ENCODE data around the gene LLGL1.
"Not testable (repeated sequence)": the region's sequence is repeated elsewhere in the genome, so short reads cannot be mapped to it uniquely, and the experiment has no call there.

Gene LLGL1

DNA sequence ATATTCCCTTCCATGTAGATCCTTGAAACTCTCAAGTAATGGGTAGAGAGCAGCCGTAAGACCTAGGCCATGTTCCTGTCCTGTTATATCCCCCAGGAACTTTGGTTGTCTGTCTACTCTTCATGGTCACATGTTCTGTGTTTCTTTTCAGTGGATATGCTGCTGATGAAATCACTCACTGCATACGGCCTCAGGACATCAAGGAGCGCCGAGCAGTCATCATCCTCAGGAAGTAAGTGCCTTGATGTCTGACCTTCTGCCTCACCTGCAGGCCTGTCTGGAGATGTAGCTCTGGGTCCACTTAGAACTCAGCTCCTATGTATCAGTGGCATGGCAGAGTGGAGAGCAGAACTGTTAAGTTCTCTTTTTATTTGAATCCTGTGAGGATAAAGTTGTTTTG is 30.6 kb upstream of the LLGL1 start:
- no peak for DNase-seq (ENCODE audit: low spot score)

DNA sequence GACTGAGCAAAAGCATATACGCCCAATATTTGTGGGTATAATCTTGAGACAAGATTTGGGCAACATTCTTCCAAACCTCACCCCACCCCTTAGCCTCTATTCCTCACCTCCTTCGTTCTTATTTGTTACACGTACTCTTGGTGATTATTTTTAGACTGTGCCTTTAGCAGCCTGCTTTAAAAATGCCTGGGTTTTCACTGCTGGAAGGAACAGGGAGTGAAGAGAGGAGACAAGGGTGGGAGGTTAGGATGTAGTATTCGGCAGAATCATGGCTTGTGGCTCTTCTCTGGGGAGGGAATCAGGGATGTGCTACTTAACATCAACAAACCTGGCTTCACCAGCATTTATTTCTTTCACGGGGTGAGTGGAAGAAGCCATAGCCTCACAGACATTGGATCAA is 30.2 kb upstream of the LLGL1 start:
- DNase-seq (ENCODE audit: low spot score) = no peak

DNA sequence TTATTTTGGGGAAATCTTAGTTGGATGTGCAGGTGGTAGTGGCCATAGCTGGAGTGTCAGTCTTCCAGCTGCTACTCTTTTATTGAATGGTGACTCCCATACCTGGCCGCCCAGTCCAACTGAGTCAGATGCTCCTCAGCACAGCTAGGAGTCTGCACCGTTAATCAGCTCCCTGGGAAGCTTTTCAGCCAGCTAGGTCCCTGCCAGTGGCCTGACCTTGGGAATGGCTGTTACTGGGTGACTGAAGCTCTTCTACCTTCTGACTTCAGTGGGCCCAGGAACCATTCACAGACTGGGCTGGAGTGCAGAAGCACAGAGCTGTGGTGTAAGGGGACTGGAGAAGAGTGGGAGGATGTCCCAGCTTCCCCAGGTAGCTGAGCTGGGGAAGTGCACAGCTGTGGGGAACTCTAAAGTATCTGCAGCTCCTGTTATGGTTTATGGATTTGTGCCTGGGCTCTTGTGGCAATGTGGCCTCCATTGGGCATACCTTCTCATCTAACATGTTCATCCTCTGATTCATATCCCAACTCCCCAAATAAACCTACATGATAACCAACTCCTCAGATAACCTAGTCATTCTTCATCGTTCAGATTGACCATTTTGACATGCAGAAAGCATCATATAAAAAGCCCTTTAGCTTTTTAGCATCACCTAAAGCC is 27.8 kb upstream of the LLGL1 start:
- no peak for DNase-seq (ENCODE audit: low spot score)

- no peak for DNase-seq (ENCODE audit: low spot score)
Observed at GRCh38 chr17:18198530-18198929, 26.9 kb upstream of the LLGL1 start.

- DNase-seq (ENCODE audit: low spot score) = no peak
Observed at GRCh38 chr17:18201108-18201507, 24.3 kb upstream of the LLGL1 start.

DNA sequence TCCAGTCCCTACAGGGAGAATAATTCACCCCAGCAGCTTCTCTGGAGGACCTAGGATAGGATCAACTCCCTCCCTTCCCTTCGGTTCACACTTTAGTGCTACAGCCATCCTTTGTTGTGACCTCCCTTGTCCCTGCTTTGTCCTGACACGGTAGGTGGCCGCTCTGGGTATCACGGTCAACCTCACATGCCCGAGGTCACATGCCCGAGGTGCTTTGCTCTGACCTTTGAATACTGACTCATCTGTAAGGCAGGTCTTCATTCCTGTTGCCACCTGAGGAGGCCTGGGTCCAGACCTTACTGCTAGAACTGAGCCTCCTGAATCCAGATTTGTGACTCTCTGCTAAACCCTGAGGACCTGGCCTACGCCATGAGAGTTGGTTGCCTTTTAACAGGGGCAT is 22.1 kb upstream of the LLGL1 start:
- DNase-seq (ENCODE audit: low spot score) = no peak

GRCh38 chr17:18205861-18206260 is 19.6 kb upstream of the LLGL1 start:
- DNase-seq (ENCODE audit: low spot score) = no peak

DNA sequence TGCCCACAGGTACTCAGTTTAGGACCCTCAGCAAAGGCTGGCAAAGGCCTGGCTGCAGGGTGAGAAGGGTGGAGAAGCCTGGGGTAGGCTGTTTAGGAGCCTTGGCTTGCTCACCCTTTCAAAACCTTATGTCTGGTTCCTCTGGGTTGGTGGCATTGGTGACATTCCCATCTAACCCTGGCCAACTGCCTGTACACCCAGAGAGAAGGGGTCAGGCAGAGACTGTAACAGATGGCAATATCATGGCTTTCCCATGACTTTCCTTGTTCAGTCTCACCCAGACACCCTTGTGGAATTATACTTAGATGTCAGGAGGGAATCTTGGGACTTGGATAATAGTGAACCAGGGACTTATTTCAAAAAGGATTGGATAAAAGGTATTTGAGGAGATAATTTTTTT is 18.5 kb upstream of the LLGL1 start:
- DNase-seq (ENCODE audit: low spot score) = no peak

GRCh38 chr17:18208092-18208491 is 17.3 kb upstream of the LLGL1 start:
- DNase-seq (ENCODE audit: low spot score) = no peak

GRCh38 chr17:18213666-18214270 is 11.7 kb upstream of the LLGL1 start:
- DNase-seq (ENCODE audit: low spot score) = no peak

DNA sequence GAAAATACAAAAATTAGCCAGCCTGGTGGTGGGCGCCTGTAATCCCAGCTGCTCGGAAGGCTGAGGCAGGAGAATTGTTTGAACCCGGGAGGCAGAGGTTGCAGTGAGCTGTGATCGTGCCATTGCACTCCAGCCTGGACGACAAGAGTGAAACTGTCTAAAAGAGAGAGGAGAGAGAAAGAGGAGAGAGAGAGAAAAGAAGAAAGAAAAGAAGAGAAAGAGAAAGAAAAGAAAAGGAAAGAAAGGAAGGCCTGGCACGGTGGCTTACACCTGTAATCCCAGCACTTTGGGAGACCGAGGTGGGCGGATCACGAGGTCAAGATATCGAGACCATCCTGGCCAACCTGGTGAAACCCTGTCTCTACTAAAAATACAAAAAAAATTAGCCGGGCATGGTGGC is 8.5 kb upstream of the LLGL1 start:
- not testable (repeated sequence) for DNase-seq (ENCODE audit: low spot score)

DNA sequence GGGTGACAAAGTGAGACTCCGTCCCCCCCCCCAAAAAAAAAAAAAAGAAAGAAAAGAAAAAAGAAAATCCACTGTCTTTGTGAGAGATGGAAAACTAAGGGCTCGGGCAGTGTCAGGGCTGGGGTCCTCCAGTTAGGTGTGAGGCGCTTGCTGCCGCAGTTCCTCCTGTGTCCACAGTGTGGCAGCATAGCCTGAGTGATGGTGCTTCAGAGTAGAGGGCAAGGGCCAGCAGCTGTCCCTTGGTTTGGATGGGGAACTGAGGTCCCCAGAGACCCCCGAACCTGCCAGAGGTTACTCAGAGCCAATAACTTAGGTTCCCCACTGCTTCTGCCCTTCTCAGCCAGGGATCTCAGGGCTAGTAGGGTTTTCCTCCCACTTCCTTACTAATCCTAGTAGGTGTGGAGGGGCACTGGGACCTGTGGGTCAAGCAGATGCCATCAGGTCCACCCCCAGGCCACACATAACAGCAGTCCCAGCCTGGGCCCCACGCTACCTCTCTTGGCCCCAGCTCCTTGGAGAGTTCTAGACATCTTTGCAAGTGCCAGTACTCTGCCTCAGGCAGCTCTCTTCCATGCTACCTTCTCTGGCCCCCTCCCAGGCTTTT is 7.9 kb upstream of the LLGL1 start:
- DNase-seq (ENCODE audit: low spot score) = peak; percentile 79

DNA sequence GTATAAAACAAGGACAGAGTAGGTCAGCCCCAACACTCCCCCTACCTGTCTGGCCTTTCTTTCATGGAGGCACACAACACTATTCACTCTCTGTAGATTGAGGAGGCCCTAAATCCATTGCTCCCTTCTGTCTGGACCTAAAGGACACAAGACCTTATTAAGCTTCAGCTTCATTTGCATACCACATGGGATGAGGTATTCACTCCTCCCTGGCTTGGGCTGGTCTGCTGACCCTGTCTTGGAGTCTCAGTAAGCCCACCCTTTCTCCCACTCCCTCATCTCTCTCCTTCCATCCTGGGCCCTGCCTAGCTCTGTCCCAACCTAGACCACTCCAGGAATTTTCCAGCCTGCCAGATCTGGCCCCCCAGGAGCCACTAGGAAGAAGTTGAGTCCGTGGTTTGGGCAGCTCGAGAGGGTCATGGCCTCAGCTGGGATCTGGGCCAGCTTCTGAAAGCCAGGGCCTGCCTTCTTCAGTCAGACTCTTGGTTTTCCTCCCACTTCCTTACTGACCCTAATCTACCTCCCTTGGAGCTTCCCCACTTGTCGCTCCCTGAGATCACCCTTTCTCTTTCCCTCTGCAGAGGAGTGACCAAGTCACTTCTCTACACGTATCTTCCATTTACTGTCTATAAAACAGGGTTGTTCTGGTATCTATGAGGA is 6.5 kb upstream of the LLGL1 start:
- no peak for DNase-seq (ENCODE audit: low spot score)

- DNase-seq (ENCODE audit: low spot score) = no peak
Observed at GRCh38 chr17:18224053-18224386, 1.4 kb upstream of the LLGL1 start.

- DNase-seq (ENCODE audit: low spot score) = no peak
Observed at GRCh38 chr17:18224387-18225120, 881 bp upstream of the LLGL1 start.

- no peak for DNase-seq (ENCODE audit: low spot score)
Observed at GRCh38 chr17:18225642-18226283, 328 bp downstream of the LLGL1 start.

GRCh38 chr17:18226284-18226945 is 980 bp downstream of the LLGL1 start:
- no peak for DNase-seq (ENCODE audit: low spot score)

DNA sequence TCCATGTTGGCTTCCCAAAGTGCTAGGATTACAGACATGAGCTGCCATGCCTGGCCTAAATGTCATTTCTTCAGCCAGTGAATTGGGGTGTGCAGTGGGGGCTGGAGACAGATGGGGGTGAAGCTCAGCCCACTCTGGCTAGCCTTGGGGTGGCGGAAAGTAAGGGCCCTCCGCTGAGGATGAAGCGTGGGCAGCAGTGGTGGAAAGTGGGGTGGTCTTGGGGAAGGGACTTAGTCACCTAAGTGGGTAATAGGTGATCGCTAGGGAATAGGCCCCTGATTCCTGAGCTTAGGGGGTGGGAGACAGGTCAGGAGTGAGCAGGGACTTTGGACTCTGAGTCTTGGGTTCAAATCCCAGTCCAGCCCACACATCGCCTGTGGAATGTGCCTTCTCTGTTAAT is 2.2 kb downstream of the LLGL1 start:
- no peak for DNase-seq (ENCODE audit: low spot score)

- no peak for DNase-seq (ENCODE audit: low spot score)
Observed at GRCh38 chr17:18228176-18228682, 2.8 kb downstream of the LLGL1 start.

- DNase-seq (ENCODE audit: low spot score) = no peak
Observed at GRCh38 chr17:18229254-18229653, 3.8 kb downstream of the LLGL1 start.

- DNase-seq (ENCODE audit: low spot score) = no peak
Observed at GRCh38 chr17:18229771-18230170, 4.3 kb downstream of the LLGL1 start.

All from D341Med (cell line).